Muscle layer of colon (tissue), 2 donors: ENCODE data around the gene GNG11.
"Not testable (repeated sequence)": the region's sequence is repeated elsewhere in the genome, so short reads cannot be mapped to it uniquely, and the experiment has no call there.

Experiments used
- H3K27ac ChIP-seq: one replicate; pipeline ENCODE4 v1.7.0; 2013; ENCODE audit warnings: low read depth, mild to moderate bottlenecking, low read length, moderate library complexity
- H3K27me3 ChIP-seq, 2 donors: one replicate each; pipeline ENCODE4 v1.7.0; 2013; ENCODE audit warnings: low read length in 2 of 2, mild to moderate bottlenecking in 2 of 2; ENCODE audit not compliant: insufficient read depth in 2 of 2, control insufficient read depth in 1 of 2
- H3K36me3 ChIP-seq: one replicate; pipeline ENCODE4 v1.7.0; 2013; ENCODE audit warnings: mild to moderate bottlenecking, low read length; ENCODE audit not compliant: insufficient read depth
- H3K4me1 ChIP-seq: one replicate; pipeline ENCODE4 v1.7.0; 2013; ENCODE audit warnings: mild to moderate bottlenecking, low read length; ENCODE audit not compliant: insufficient read depth
- H3K4me3 ChIP-seq, 2 donors: one replicate each; pipeline ENCODE4 v1.7.0; 2013; ENCODE audit warnings: low read length in 2 of 2, low read depth in 1 of 2, mild to moderate bottlenecking in 1 of 2, moderate library complexity in 1 of 2
- H3K9ac ChIP-seq: one replicate; pipeline ENCODE4 v1.7.0; 2013; ENCODE audit warnings: low read length
- H3K9me3 ChIP-seq: one replicate; pipeline ENCODE4 v1.7.0; 2013; ENCODE audit warnings: mild to moderate bottlenecking, low read length
- donor health status: abdominal sarcoma.
- donor health status: Adenocarcinoma of cecum.

GNG11 gene

DNA sequence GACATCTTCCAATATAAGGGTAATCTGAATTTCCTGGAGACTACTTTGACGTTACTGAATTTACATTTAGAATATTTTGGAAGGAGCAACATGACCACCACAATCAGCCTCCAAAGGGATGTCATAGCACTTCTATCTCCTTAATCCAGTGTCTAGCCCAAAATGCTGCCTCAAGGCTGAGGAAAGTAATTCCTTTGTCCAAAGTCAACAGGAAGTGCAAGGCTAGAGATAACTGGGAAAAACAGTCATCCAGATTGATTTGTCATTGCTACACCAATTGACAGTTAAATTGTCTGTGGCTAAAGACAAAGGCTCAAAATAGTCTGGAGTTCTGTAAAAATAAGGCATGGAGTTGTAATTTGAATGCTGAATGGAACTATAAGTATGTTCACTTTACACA is 27.1 kb upstream of the GNG11 start:
- no peaks in the 10 kb centered on the region for H3K4me1 ChIP-seq

DNA sequence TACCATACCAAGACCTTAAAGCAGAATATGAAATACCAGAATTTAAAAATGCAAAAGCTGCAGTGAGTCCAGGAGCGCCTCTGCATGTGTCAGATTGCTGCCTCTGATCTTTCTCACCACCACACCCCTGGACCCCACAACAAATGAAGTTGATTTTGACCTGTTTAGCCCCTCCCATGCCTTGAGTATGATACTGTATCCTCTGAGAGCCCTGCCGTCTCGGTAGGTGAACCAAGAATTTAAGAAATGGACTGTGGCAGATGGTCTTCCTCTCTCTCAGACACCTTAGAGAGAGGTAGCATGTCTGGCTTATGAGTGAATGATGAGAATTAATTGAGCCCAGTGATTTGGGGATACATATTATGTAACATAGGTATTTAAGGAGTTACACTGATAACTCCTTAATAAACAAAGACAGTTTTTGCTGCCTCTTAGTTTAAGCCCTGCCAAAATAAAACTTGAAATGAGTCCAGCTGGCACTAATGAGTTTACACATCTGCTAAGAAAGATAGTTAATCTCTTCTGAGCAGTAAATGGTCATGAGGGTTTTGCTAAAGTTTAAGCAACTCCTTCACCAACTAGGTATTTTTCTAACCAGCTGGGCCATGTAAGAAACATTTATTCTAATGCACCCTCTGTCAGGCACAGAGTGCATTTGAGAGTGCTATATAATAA is 26.4 kb upstream of the GNG11 start:
- H3K4me1 ChIP-seq = no peaks in the 10 kb centered on the region
- no peak overlapping the region for H3K4me3 ChIP-seq
- H3K27me3 ChIP-seq = peaks cover 0 to 4% of the 10 kb centered on the region in 2 donors
- H3K27ac ChIP-seq = no peak overlapping the region
- H3K9ac ChIP-seq = no peak overlapping the region
- no peaks in the 10 kb centered on the region for H3K36me3 ChIP-seq
- no peaks in the 10 kb centered on the region for H3K9me3 ChIP-seq

More for the DNA sequence above, 27.1 kb upstream of the GNG11 start:
- Histone ChIP-seq H3K9me3 (no peaks in the 10 kb centered on the region), H3K36me3 (no peaks in the 10 kb centered on the region), H3K27ac (no peak overlapping the region), H3K9ac (no peak overlapping the region), H3K27me3 (peaks cover 0 to 7% of the 10 kb centered on the region in 2 donors), H3K4me3 (no peak overlapping the region)

DNA sequence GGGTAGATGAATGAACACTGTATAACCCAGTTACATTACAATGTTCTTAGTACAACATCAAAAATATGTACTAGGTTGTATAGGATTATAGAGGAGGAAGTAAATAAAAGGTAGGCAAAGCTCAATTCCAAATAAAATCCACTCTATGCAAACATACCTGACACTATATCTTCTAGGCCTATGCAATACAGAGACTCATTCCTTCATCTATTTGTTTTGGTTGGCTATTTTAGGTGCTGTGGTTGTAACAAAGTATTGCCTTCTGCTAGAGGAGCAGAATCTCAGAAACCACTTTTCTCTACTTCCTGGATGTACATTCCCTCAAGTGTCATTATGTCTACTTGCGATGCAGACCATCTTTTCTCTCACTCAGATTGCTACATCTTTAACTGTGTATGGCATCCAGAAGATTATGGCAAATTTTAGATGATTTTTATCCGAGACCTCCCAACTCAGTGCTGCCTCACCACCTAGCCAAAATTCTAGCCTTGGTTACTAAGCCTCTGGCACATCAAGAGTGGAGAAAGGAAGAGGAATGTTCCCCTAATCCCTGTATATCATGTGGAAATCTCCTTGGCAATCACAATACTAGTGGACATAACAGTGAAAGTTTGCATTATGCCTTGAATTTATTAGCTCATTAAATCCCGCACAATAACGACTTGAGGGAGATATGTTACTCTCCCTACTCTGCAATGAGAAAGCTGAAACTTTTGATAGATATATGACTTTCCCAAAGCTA is 25.5 kb upstream of the GNG11 start:
- H3K4me3 ChIP-seq = no peak overlapping the region
- H3K27ac ChIP-seq = no peak overlapping the region
- no peaks in the 10 kb centered on the region for H3K36me3 ChIP-seq
- no peak overlapping the region for H3K9ac ChIP-seq
- no peaks in the 10 kb centered on the region for H3K9me3 ChIP-seq
- H3K4me1 ChIP-seq = no peaks in the 10 kb centered on the region
- H3K27me3 ChIP-seq = no peaks in the 10 kb centered on the region

DNA sequence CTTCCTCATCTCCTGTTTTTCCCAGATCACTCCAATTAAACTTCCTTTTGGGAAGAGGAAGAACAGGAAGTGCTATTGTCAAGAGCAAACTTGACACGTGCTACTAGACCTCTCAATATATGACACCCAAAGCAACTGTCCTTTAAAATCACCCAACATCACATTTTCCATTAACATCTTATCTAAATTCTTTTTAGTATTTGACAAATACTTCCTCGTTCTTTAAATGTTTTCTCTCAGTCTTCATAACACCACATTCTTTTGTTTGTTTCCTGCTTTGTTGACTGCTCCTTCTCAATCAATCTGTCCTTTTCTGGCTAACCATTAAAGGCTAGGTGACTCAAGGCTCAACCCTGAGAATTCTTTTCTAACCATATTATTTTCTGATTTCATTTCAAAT is 23.9 kb upstream of the GNG11 start:
- H3K27ac ChIP-seq = no peak overlapping the region
- no peaks in the 10 kb centered on the region for H3K4me1 ChIP-seq
- H3K9ac ChIP-seq = no peak overlapping the region
- H3K9me3 ChIP-seq = no peaks in the 10 kb centered on the region
- H3K27me3 ChIP-seq = no peaks in the 10 kb centered on the region
- no peaks in the 10 kb centered on the region for H3K36me3 ChIP-seq
- no peak overlapping the region for H3K4me3 ChIP-seq

DNA sequence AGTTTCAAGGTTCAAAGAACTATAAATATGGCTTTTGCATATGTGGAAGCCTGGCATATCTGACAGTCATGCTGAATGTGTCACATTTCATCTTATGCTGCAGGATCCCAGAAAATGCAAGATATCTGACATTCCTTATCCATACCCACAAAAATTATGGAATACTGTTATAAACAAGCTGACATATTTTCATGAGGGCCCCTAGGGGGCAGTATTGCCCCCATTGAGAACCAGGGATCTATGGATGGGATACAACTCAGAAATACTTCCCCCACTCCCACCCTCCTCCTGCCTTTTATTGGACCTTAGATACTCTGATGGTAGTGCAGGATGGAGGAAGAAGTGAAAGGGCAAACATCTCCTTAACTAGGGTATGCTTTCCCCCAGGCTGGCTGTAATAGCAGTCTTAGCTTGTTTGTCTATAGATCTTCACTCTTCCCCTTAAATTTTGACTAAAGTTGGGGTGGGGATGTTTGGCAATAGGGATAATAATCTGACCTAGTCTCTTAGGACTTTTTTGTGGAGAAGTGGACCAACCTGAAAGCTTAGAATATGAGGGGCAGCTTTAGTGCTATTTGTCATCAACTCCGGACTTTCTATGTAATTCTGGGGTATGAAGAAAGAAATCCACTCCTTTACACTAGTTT is 18.6 kb upstream of the GNG11 start:
- Histone ChIP-seq H3K27ac (no peak overlapping the region), H3K4me3 (no peak overlapping the region), H3K36me3 (no peaks in the 10 kb centered on the region), H3K9ac (no peak overlapping the region), H3K4me1 (no peaks in the 10 kb centered on the region), H3K27me3 (no peaks in the 10 kb centered on the region), H3K9me3 (no peaks in the 10 kb centered on the region)

DNA sequence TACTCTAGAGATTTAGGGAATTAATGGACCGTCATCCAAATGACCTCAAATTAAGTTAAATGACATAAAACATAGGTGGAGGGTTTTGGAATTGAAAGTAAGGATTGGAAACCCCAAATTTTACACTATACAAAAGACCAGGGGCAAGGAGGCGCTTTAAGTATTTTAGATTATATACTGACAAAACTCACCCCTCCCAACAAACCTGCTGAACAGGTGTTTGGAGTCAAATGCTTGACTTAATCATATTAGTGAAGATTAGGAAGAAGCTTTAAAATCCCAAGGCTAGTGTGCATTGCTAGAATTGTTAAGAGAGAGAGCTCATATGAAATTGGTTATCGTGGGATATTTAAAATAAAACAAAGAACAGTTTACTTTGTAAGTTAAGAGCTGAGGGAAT is 15.3 kb upstream of the GNG11 start, which contains the start of gene GNGT1:
Gene GNGT1, plus strand, starts transcription at position 301 of the 400 bp plus-strand sequence. CDS start 180 bp downstream, outside the sequence.
- H3K9me3 ChIP-seq = no peaks in the 10 kb centered on the region
- H3K9ac ChIP-seq = no peak within 1 kb of the TSS
- H3K36me3 ChIP-seq = no peaks in the 10 kb centered on the region
- no peaks in the 10 kb centered on the region for H3K27me3 ChIP-seq
- no peak within 1 kb of the TSS for H3K27ac ChIP-seq
- H3K4me1 ChIP-seq = peaks cover 9% of the 10 kb centered on the region
- H3K4me3 ChIP-seq = no peak within 1 kb of the TSS

DNA sequence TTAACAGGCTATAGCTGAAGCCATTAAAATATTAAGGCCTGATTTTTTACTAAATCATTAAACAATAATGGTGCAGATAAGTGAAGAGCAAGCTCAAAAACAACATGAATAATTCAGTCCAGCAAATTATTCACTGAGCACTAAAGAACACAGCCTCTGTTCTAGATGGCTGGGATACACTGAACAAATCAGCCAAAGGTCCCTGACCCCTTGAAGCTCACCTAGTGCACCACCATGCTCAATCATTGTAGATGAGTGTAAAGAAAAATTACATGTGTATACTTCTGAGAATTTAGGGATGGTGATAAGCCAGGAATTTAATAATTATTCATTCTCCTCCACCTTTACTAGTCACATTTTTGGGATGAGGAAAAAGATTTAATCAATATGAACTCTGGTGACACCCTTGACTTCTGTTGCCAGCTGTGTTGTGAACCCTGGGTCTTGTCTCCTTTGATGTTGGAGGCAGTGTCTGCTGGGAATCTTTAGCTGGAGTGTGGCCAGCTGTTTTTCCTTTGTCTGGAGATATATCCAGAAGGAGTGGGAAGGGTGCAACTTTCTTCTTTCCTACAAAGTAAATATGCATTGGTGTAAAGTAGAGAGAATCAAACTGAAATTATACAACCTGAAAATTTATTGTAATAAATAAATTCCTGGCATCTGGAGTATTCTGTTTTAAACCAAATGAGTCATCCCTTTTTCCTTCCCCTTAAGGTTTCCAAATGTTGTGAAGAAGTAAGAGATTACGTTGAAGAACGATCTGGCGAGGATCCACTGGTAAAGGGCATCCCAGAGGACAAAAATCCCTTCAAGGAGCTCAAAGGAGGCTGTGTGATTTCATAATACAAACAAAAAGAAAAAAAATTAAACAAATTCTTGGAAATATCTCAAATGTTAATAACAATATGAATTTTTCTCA is 11.2 kb upstream of the GNG11 start:
- Histone ChIP-seq H3K9me3 (no peaks in the 10 kb centered on the region), H3K4me1 (peaks cover 18% of the 10 kb centered on the region), H3K36me3 (no peaks in the 10 kb centered on the region), H3K4me3 (no peak overlapping the region), H3K27me3 (no peaks in the 10 kb centered on the region), H3K27ac (no peak overlapping the region), H3K9ac (no peak overlapping the region)

DNA sequence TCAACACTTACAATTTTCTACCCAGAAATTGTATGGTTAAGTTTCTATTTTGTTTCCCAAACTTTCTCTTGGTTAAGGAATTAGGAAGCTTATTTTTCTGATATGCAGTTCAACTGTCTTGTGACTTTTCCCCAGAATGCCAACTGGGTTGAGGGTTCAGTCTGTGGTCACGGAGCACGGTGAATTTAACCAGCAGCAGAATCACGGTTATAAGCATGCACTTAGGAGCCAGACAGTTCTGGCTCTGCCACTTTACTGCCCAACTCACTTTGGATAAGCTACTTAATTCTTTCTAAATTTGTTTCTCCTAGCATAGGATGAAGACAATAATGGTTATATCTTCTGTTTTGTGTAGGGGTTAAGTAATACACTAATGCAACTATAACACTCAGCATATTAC is 10.3 kb upstream of the GNG11 start:
- H3K27ac ChIP-seq = peak overlapping the region; percentile 24
- not testable (repeated sequence) for H3K27me3 ChIP-seq

DNA sequence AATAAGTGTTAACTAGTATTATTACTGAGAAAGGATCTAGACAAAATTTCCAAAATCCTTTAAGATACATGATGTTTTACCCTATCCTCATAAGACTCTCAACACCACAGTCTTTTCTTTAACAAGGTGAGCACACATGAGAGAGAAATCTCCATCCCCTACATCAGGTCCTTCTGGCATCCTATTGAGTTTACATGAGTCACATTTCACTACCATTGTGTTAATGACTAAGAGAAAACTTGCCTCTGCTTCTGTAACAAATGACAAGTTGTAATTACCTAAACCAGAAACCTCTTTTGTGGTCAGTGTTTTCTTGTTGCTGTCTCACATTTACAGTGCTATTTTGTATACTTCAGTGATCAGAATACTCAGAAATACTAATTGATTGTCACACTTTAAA is 9.9 kb upstream of the GNG11 start:
- peak overlapping the region; percentile 24 for H3K27ac ChIP-seq
- H3K4me1 ChIP-seq = peaks cover 18% of the 10 kb centered on the region

More for the DNA sequence above, 10.3 kb upstream of the GNG11 start:
- H3K4me3 ChIP-seq, H3K9me3 ChIP-seq, H3K36me3 ChIP-seq, H3K9ac ChIP-seq: not testable (repeated sequence)
- peaks cover 18% of the 10 kb centered on the region for H3K4me1 ChIP-seq

DNA sequence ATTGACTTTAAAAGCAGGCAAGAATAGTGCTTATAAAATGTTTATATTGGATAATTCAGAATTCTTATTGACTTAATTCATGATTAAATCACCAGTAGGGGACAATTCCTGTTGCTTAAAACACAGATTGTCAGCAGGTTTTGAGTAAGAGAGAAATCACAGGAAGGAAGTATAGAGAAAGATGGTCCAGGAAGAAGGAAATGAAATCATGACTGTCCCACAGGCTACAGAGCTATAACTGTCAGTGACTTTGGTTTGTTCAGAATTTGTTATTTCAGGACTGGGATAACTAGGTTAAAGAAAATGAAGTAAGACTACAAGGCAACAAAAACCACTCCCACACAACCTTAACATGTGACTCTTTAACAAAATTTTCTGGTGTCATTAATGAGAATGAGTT is 8.3 kb upstream of the GNG11 start:
- Histone ChIP-seq H3K36me3 (no peaks in the 10 kb centered on the region), H3K27ac (no peak overlapping the region)

More for the DNA sequence above, 9.9 kb upstream of the GNG11 start:
- H3K36me3 ChIP-seq, H3K4me3 ChIP-seq, H3K9me3 ChIP-seq, H3K9ac ChIP-seq, H3K27me3 ChIP-seq: not testable (repeated sequence)

DNA sequence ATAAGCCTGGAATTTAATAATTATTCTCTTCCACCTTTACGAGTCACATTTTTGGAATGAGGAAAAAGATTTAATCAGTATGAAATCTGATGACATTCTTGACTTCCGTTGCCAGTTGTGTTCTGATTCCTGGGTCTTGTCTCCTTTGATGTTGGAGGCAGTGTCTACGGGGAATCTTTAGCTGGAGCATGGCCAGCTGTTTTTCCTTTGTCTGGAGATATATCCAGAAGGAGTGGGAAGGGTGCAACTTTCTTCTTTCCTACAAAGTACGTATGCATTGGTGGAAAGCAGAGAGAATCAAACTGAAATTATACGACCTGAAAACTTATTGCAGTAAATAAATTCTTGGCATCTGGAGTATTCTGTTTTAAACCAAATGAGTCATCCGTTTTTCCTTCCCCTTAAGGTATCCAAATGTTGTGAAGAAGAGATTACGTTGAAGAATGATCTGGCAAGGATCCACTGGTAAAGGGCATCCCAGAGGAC is 6.9 kb upstream of the GNG11 start:
- Histone ChIP-seq H3K4me3 (peak overlapping the region in 1 of 2 donors; percentile 35), H3K27ac (no peak overlapping the region)

More for the DNA sequence above, 8.3 kb upstream of the GNG11 start:
- Histone ChIP-seq H3K27me3 (no peaks in the 10 kb centered on the region), H3K4me1 (peaks cover 18% of the 10 kb centered on the region), H3K9ac (no peak overlapping the region), H3K9me3 (no peaks in the 10 kb centered on the region), H3K4me3 (no peak overlapping the region)

More for the DNA sequence above, 6.9 kb upstream of the GNG11 start:
- Histone ChIP-seq H3K9ac (no peak overlapping the region), H3K36me3 (no peaks in the 10 kb centered on the region), H3K9me3 (no peaks in the 10 kb centered on the region), H3K4me1 (peaks cover 18% of the 10 kb centered on the region), H3K27me3 (no peaks in the 10 kb centered on the region)
